Uterus (tissue), 4 donors: ENCODE measurements around the gene PXMP4. TPM values are rescaled to one million over a fixed set of nuclear protein-coding genes. Genes with fewer than 3 reads are reported as not detected.

ENCODE experiments used
- DNase-seq, 2 donors: peaks; one replicate each; pipeline ENCODE4 v3.0.0-alpha.2; 2019 to 2020
- H3K27ac ChIP-seq, 2 donors: fragments of 200-600 bp; sonication (generic); 1 replicate in 1 of 2; 2 replicates in 1 of 2; pipeline ENCODE4 v1.5.1; 2016 to 2018
- H3K27me3 ChIP-seq, 2 donors: fragments of 200-600 bp; sonication (generic); one replicate each; pipeline ENCODE4 v1.5.1; 2018 to 2019; ENCODE audit warnings: control low read depth in 1 of 2
- H3K36me3 ChIP-seq, 2 donors: fragments of 200-600 bp; sonication (generic); one replicate each; pipeline ENCODE4 v1.5.1; 2019; ENCODE audit warnings: control low read depth in 1 of 2
- H3K4me1 ChIP-seq, 2 donors: fragments of 200-600 bp; sonication (generic); one replicate each; pipeline ENCODE4 v1.5.1; 2018 to 2019; ENCODE audit warnings: control low read depth in 1 of 2
- H3K4me3 ChIP-seq, 2 donors: fragments of 200-600 bp; sonication (generic); 1 replicate in 1 of 2; 2 replicates in 1 of 2; pipeline ENCODE4 v1.5.1; 2018 to 2019; ENCODE audit warnings: mild to moderate bottlenecking in 1 of 2
- H3K9me3 ChIP-seq, 2 donors: fragments of 200-600 bp; sonication (generic); one replicate each; pipeline ENCODE4 v1.5.1; 2019; ENCODE audit warnings: control low read depth in 1 of 2
- CTCF ChIP-seq, 4 experiments: fragments of 200-600 bp in 2 of 4; fragments of 450-650 bp in 2 of 4; sonication (generic) in 2 of 4; IDR thresholded peaks; one replicate each; pipeline ENCODE4 v1.5.1; 2016 to 2019; ENCODE audit warnings: antibody characterized with exemption in 4 of 4, mild to moderate bottlenecking in 2 of 4, moderate library complexity in 1 of 4
- POLR2A ChIP-seq, 2 donors: fragments of 450-650 bp; IDR thresholded peaks; one replicate each; pipeline ENCODE4 v1.6.1; 2016; ENCODE audit warnings: antibody characterized with exemption in 2 of 2, mild to moderate bottlenecking in 1 of 2, moderate library complexity in 1 of 2
- intact Hi-C: fragments of 100-400 bp; cut with DNase I; formaldehyde crosslinking; loops from one replicate; pipeline ENCODE4 v1.15.1; 2023; ENCODE audit warnings: low total_unique reads
- total RNA-seq, 4 donors: library from RNA; depleted of rRNA in 3 of 4; stranded (reverse); fragments of >200 nt in 3 of 4; gene quantifications; one replicate each; pipeline versions ENCODE4 v1.1.0 to v1.2.4, GENCODE V29; 2014 to 2023
- donor health status: DM: yes; HTN: yes; CAD: no.

Gene PXMP4
- total RNA-seq, 4 donors from 2014 or later = 1.8 to 13.8 (median 10.7) TPM

- no peak for DNase-seq
- no peaks in the 10 kb centered on the region for H3K36me3 ChIP-seq
- no peak overlapping the region for H3K27ac ChIP-seq
- H3K4me3 ChIP-seq = no peak overlapping the region
- TF ChIP-seq POLR2A (IDR thresholded peaks at IDR 0.05) = no peak
- TF ChIP-seq CTCF (IDR thresholded peaks at IDR 0.05) = no peak
- intact Hi-C loops = no loop called here
- no peaks in the 10 kb centered on the region for H3K4me1 ChIP-seq
- H3K9me3 ChIP-seq = no peaks in the 10 kb centered on the region
- H3K27me3 ChIP-seq = no peaks in the 10 kb centered on the region
These were observed 8.4 kb upstream of the PXMP4 start for GRCh38 chr20:33728463-33728862.

GRCh38 chr20:33727806-33728205 lies 7.7 kb upstream of the PXMP4 start:
- H3K36me3 ChIP-seq = no peaks in the 10 kb centered on the region
- intact Hi-C loops = no loop called here
- no peak for DNase-seq
- H3K27ac ChIP-seq = no peak overlapping the region
- TF ChIP-seq POLR2A (IDR thresholded peaks at IDR 0.05) (no peak), CTCF (IDR thresholded peaks at IDR 0.05) (no peak)
- H3K27me3 ChIP-seq = no peaks in the 10 kb centered on the region
- H3K4me3 ChIP-seq = no peak overlapping the region
- H3K9me3 ChIP-seq = no peaks in the 10 kb centered on the region
- H3K4me1 ChIP-seq = no peaks in the 10 kb centered on the region

GRCh38 chr20:33727115-33727479 lies 7.0 kb upstream of the PXMP4 start:
- no peak overlapping the region for H3K27ac ChIP-seq
- TF ChIP-seq POLR2A (IDR thresholded peaks at IDR 0.05) (no peak), CTCF (IDR thresholded peaks at IDR 0.05) (no peak)
- no peaks in the 10 kb centered on the region for H3K36me3 ChIP-seq
- H3K9me3 ChIP-seq = no peaks in the 10 kb centered on the region
- H3K4me1 ChIP-seq = no peaks in the 10 kb centered on the region
- intact Hi-C loops = no loop called here
- H3K4me3 ChIP-seq = no peak overlapping the region
- no peak for DNase-seq
- H3K27me3 ChIP-seq = no peaks in the 10 kb centered on the region

GRCh38 chr20:33725607-33726264 lies 5.6 kb upstream of the PXMP4 start:
- H3K27me3 ChIP-seq = no peaks in the 10 kb centered on the region
- H3K27ac ChIP-seq = no peak overlapping the region
- no peaks in the 10 kb centered on the region for H3K4me1 ChIP-seq
- H3K4me3 ChIP-seq = no peak overlapping the region
- intact Hi-C loops = no loop called here
- no peak for TF ChIP-seq CTCF (IDR thresholded peaks at IDR 0.05)
- no peak for TF ChIP-seq POLR2A (IDR thresholded peaks at IDR 0.05)
- no peak for DNase-seq
- H3K9me3 ChIP-seq = no peaks in the 10 kb centered on the region
- no peaks in the 10 kb centered on the region for H3K36me3 ChIP-seq

- H3K36me3 ChIP-seq = no peaks in the 10 kb centered on the region
- no peaks in the 10 kb centered on the region for H3K9me3 ChIP-seq
- intact Hi-C loops = no loop called here
- H3K4me1 ChIP-seq = no peaks in the 10 kb centered on the region
- no peak overlapping the region for H3K4me3 ChIP-seq
- no peak overlapping the region for H3K27ac ChIP-seq
- no peak for DNase-seq
- no peaks in the 10 kb centered on the region for H3K27me3 ChIP-seq
- no peak for TF ChIP-seq POLR2A (IDR thresholded peaks at IDR 0.05)
- no peak for TF ChIP-seq CTCF (IDR thresholded peaks at IDR 0.05)
These were observed 4.5 kb upstream of the PXMP4 start for GRCh38 chr20:33724439-33725094.
